ENCODE measurements around the gene CACNA2D4.

GRCh38 chr12:1883513-1883912 is 34.9 kb downstream of the CACNA2D4 start:
- TF ChIP-seq SP1 (IDR thresholded peaks at IDR 0.05) (no peak), LEF1 (IDR thresholded peaks at IDR 0.05; ENCODE audit: borderline replicate concordance) (no peak), FOXM1 (IDR thresholded peaks at IDR 0.05; ENCODE audit: borderline replicate concordance) (no peak), FOXK2 (IDR thresholded peaks at IDR 0.05) (no peak), FOXA1 (IDR thresholded peaks at IDR 0.05) (no peak), ARNT (IDR thresholded peaks at IDR 0.05) (no peak), CTBP1 (IDR thresholded peaks at IDR 0.05; ENCODE audit: borderline replicate concordance) (no peak), ZNF384 (IDR thresholded peaks at IDR 0.05) (no peak), TARDBP (IDR thresholded peaks at IDR 0.05) (no peak), SUZ12 (IDR thresholded peaks at IDR 0.05) (no peak)

Measured in HEK293T (cell line).